Activated CD8-positive, alpha-beta memory T cell treated with anti-CD3 and anti-CD28 coated beads for 1 hour (primary cell): Measurements from ENCODE around the gene ABCA13.

Experiments used
- DNase-seq, 2 donors: peaks; one replicate each; pipeline ENCODE4 v3.0.0-alpha.2; 2020; ENCODE audit warnings: low read depth in 1 of 2; ENCODE audit errors: extremely low read depth in 1 of 2

The ABCA13 gene

GRCh38 chr7:48426331-48426965 lies 255.2 kb downstream of the ABCA13 start:
- no peak for DNase-seq

- DNase-seq = no peak
These were observed 255.8 kb downstream of the ABCA13 start for GRCh38 chr7:48426966-48427555.

- DNase-seq = no peak
These were observed 256.4 kb downstream of the ABCA13 start for GRCh38 chr7:48427671-48428070.

GRCh38 chr7:48428091-48428684 lies 256.9 kb downstream of the ABCA13 start:
- DNase-seq = no peak

- no peak for DNase-seq
These were observed 257.9 kb downstream of the ABCA13 start for GRCh38 chr7:48429117-48429516.

GRCh38 chr7:48438206-48438605 lies 266.9 kb downstream of the ABCA13 start:
- no peak for DNase-seq

- DNase-seq = no peak
These were observed 270.7 kb downstream of the ABCA13 start for GRCh38 chr7:48441848-48442492.

- no peak for DNase-seq
These were observed 271.8 kb downstream of the ABCA13 start for GRCh38 chr7:48443051-48443450.

- DNase-seq = no peak
These were observed 275.5 kb downstream of the ABCA13 start for GRCh38 chr7:48446721-48447120.

DNA sequence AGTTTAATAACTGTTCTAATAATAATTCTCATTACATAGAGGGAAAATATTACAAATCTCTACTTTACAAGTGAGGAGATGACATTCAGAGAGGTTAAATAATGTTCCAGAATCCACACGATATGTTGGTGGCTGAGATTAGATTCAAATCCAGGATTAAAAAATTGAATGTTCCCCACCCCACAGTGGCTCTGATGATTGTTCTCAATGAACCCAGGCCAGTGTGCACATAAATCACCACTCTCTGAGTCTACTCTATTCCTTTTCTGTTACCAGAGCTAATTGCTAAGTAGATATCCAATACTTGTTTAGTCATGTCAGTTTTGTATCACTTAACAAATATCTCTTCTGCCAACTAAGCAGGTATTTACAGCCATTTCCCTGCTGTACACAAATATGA lies 281.0 kb downstream of the ABCA13 start:
- no peak for DNase-seq

DNA sequence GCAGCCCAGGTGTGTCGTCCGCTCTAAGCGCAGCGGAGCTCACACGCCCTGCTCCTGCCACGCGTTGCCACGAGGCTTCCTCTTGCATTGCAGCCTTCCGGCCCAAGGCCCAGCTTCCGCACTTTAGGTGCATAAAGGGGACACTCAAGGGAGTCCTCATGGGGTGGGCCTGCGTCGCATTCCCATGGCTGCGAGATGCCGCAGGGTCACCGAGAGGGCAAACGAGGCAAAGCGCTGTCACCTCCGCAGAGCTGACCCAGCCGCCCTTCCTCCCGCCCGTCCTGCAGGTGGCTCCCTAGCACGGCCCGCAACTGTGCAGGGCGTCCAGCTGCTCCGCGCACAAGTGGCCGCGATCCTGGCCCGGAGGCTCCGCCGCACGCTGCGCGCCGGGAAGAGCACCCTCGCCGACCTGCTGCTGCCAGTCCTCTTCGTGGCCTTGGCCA lies 283.5 kb downstream of the ABCA13 start:
- DNase-seq = no peak

DNA sequence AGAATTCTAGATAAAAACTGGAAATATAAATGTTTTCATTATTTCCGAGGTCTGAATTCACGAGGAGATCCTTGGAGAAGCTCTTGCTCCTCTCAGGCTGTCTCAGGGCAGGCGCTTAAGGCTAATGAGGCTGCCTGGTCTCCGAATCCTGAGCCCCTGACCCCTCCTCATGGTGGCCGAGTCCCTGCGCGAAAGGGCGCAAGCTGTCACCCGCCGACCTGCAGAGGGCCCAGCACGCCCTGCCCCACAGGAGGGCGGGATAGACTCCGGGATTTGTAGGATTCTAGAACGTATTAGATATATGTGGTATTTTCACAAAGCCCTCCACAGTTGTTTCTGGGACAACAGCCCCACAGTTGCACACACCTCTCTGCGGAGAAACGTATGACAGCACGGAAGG lies 284.1 kb downstream of the ABCA13 start:
- DNase-seq = no peak

DNA sequence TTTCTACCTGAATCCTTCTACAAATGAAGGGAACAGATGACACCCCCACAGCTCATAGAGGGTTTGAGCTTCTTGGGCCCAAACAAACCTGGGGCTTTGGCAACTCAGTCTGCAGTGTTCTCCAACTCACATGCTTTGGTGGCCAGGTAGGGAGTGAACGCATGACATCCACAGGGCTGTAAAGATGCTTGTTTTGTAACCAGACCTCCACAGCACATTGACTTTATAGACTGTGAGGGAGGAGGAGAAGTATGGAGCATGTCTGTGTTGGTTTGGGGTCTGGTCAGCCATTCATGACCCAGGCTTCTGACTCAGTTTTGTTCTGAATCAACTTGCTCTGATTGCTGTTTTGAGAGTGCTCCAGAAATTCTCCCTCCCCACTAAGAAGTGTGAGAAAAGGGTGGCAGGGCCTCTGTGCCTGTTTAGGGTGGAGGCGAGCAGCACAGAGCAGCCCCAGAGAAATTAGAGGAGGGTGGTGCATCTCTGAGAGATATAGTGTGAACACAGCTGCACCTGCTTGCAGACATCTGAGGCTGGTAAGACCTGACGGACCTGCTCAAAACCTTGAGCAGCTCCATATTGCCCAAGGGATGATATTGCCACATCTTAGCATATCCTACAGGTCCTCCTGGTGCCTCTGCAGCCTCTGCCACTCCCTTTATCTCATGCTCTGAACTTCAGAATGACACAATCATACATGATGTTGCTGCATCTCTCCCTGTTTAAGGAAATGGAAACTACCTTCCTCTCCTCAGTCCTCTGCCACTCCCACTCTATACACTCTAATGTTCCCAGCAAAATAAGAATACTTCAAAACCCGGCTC lies 287.7 kb downstream of the ABCA13 start:
- DNase-seq = no peak

DNA sequence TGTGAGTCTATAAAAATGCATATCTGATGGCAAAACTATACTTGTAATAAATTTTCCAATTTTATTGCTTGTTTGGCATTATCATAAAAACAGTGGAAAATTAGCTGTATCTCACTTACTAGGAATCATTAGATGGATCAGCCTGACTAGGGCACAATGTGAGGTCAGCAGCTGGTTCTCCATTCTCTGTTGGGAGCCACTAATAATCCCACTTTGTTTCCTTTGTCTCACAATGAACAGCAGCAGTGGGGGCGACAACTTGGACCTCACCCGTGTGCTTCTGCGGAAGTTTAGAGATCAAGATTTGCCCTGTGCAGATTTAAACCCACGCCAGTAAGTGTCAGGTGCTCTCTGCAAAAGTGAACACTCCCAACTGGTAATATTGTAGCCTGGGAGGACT lies 295.5 kb downstream of the ABCA13 start:
- no peak for DNase-seq

- no peak for DNase-seq
These were observed 299.9 kb downstream of the ABCA13 start for GRCh38 chr7:48471196-48471595.

- no peak for DNase-seq
These were observed 301.4 kb downstream of the ABCA13 start for GRCh38 chr7:48472640-48473039.

GRCh38 chr7:48473205-48473865 lies 302.1 kb downstream of the ABCA13 start:
- DNase-seq = no peak

- no peak for DNase-seq
These were observed 310.0 kb downstream of the ABCA13 start for GRCh38 chr7:48481235-48481634.

- no peak for DNase-seq
These were observed 326.3 kb downstream of the ABCA13 start for GRCh38 chr7:48497521-48497920.

DNA sequence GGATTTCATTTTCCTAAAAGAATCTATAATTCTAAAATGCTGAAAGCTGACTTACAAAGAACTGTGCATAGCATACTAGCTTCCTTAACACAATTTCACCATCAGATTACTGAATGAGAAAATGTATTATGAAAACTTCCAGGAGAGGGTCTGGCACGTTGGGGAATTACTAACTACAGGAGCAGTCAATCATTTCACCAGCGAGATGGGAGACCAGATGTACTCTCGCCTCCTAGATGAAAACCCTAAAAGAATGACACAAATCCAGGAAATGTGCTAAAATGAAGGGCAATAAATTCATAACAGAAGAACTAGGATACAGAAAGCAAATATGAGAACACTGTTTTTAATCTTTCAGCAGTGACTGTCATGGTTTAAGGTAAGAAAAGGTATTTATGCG lies 330.8 kb downstream of the ABCA13 start:
- DNase-seq = no peak

GRCh38 chr7:48505051-48505450 lies 333.8 kb downstream of the ABCA13 start:
- no peak for DNase-seq
